HG03565 (cell line): ENCODE data around the gene BHLHE40.
A peak's percentile ranks its signal among the peaks of the same experiment; 100 is the strongest.

Experiments used
- ATAC-seq: cut with Tn5 transposase; IDR thresholded peaks from one replicate; pipeline ENCODE4 v1.9.1; 2021; ENCODE audit warnings: mild to moderate bottlenecking, moderate library complexity; ENCODE audit not compliant: unreplicated experiment

Gene BHLHE40

GRCh38 chr3:4996771-4997291 is 17.6 kb downstream of the BHLHE40 start:
- ATAC-seq, result no peak

DNA sequence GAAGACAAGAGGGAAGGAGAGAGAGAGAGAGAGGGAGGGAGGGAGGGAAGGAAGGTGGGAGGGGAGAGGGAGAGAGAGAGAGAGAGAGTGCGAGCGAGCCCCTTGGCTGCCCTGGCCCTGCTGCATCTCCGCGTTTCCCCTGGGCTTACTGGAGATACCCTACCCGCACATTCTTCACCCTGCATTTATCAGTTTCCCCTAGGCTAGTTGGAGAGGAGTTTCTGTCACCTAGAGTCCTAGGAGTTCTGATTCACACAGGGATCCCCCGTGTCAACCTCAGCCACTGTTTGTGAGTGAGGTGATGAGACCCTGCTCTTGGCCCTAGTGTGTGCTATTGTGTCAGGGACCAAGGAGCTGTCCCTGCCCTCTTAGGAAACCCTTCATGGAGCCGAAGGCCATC is 18.7 kb downstream of the BHLHE40 start:
- no peak for ATAC-seq

DNA sequence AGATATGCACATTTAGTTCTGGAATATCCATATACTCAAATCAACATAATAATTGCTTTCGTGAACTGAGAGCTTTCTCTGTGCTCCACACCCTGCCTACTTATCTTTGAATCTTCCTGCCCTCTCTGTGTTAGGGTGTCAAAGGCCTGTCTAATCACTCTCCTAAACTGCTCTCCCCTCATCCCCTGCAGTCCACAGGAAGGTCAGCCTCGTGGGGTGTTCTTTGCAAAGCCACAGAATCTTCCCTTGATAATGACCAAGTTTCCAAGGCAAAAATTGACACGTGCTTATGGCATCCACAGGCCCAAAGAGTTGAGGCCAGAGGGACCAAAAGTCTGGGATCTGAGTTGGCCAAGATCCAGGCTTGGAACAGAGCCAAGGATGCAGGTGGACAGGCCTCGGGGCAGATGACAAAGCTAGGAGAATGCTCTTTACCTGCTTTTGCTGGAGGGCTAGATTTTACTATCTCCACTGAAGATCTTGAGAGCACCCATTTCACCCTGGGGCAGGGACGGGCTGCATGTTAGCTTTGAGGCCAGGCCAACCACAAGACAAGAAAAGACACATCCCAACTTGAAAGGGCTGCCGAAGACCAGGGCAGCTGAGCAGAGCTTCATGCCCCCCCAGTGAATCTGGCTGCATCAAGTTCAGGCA is 20.4 kb downstream of the BHLHE40 start:
- ATAC-seq, result no peak

DNA sequence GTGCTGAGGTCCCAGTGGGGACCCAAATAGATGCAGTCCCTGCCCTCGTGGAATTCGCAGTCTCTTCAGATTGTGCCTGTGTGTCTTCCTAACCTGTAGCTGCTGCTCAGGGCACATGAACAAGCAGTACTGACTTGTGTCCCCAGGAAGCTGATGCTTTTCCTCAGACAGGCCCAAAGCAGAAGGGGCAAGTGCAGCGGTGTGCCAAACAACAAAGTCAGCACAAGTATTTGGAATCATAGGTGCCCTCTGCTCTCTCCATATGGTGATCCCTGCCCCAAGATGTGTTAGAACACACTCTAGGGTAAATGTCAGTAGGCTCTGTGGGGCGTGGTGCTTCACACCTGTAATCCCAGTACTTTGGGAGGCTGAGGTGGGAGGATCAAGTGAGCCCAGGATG is 21.9 kb downstream of the BHLHE40 start:
- no peak for ATAC-seq

- no peak for ATAC-seq
Measured at GRCh38 chr3:5001805-5002173, 22.6 kb downstream of the BHLHE40 start.

DNA sequence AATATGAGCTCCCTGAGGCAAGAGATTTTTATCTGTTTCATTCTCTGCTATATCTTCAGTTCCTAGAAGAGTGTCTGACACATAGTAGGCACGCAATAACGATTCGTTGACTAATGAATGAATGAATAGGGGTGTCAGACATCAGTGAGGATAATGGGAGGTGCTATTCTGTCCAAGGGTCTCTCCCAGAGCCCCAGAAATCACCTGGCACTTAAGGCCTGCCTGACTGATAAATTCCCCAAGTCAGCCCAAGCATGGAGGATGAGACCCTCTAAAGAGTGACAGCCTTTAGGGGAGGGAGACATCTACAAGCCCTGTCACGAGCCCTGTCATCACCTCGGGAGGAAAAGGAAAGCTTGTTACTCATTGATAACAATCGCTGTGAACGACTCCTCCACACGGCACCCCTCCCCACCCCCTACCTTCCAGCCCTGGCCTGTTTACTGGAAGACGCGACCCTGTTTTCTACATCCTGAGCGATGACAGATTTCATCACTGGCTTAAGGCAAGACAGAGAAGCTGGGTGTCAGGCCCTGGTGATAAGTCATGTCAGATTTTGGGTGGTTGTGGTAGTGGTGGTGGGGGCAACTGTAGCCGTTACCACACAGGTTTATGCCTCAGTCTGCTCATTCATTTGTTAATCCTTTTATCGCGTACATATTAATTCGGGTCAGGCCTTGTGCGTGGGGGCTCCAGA is 23.1 kb downstream of the BHLHE40 start:
- no peak for ATAC-seq

- no peak for ATAC-seq
Measured at GRCh38 chr3:5002871-5003247, 23.6 kb downstream of the BHLHE40 start.

DNA sequence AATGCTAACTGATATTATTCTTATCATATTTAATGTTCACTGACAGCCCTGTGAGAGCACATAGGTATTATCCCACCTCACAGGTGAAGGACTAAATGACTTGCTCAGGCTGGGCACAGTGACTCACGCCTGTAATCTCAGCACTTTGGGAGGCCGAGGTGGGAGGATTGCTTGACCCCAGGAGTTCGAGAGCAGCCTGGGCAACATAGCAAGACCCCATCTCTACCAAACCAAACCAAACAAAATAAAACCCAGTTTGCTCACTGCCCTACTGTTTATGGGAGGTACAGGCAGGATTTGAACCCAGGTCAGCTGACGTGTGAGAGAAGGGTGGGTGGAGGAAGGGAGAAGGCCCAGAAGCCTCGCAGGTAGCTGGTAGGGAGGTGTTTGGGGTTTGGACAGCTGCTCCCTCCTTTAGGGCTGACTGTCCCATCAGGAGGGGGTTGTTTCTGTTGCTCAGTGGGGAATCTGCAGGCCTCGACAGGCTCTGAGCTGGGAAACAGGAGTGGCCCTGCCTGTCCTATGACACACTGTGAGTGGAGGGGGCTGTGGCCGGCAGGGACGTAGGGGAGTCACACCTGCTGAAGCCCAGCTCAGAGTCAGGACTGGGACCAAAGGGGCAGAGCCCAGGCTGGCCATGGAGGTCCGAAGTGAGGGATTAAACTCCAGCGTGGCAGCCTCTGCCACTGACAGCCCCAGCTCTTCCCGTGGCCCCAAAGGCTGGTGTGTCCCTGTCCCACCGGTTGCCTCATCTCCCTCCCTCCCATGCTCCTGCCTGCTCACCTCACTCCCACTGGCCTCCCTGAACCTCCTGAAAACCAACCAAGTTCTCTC is 25.3 kb downstream of the BHLHE40 start:
- no peak for ATAC-seq

DNA sequence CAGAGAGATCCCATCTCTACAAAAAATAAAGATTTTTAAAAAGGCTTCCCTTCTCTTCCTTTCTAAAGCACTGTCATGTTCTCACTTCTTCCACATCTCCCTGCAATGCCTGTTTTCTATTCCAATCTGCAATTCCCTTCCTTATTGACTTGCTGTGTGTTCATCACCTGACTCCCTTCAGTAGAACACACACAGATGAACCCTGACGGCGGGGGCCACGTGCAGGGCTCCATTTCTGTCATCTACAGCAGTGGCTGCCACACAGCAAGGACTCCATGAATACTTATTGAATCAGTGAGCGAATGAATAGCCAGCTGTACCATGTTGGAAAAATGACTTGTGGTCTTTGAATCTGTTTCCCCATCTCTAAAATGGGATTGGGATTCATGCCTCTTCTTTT is 26.1 kb downstream of the BHLHE40 start:
- no peak for ATAC-seq

- peak; percentile 71 for ATAC-seq
Measured at GRCh38 chr3:5006755-5007202, 27.5 kb downstream of the BHLHE40 start.

- ATAC-seq, result no peak
Measured at GRCh38 chr3:5007873-5008272, 28.6 kb downstream of the BHLHE40 start.

DNA sequence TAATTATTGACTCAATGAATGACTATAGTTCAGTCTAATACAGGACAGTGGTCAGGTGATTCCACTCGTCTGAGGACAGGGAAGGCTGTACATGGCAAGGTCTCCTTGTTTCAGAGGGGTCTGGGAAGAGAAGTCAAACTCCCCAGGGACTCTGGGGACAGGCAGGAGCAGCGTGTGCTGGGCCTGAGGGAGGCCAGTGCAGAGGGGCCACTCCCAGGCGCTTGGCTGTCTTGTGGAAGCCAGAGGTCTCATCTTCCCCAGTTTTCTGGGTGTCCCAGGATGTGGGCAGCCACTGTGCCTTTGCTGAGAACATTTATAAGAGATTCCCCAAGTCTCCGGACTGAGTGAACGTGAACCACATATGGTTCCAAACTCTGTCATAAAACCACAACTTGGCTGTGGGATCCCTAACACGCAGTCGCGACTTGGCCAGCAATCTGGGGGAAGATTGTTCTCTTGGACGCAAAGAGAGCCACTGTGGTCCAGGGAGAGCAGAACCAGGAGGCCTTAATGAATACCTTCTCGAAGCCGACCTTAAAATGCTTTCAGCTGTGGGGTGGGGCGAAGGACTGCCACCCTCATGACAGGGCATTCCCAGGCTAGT is 30.4 kb downstream of the BHLHE40 start:
- no peak for ATAC-seq

DNA sequence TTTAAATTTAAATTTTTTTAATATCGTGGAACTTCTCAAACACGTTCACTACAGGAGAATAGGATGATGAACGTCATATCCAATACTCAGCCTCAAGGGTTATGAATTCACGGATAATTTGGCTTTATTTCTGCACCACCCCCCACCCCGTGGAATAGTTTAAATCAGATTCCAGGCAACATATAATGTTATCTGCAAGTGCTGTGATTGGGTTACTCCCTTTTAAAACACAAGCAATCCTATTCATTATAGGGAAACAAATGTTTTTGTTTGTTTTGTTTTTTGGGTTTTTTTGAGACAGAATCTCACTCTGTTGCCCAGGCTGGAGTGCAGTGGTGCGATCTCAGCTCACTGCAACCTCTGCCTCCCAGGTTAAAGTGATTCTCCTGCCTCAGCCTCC is 30.9 kb downstream of the BHLHE40 start:
- no peak for ATAC-seq

- ATAC-seq, result no peak
Measured at GRCh38 chr3:5010706-5011554, 31.7 kb downstream of the BHLHE40 start.

DNA sequence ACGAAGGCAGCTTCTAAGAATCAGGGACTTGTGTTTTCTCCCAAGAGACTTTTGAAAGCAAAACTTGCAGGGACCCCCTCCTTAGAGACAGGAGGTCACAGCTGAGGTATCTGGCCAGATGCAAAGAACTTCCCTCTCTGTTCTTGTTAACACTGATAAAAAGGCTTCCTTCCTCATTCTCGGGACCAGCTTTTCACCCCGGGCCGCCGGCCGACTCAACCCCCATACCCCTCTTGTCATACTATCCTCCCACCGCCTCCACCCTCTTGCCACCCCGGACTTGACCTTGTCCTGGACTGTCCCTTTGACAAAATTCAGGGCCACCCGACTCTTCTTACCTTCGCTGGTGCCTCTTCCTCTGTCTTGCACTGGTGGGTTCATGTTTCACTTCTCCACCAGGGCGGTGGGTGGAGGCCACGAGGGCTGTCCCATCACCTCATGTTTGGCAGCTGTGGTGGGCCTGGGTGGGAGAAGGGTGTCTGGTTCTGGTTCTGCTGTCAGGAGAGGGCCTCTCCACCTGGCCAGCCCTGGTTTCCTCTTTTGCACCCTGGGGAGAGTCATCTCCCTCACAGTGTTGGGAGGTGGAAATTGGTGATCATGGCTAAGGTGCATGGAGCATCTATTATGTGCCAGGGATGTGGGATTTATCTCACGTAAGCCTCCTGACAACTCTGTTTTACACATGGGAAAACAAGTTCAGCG is 32.5 kb downstream of the BHLHE40 start:
- ATAC-seq, result peak; percentile 38

DNA sequence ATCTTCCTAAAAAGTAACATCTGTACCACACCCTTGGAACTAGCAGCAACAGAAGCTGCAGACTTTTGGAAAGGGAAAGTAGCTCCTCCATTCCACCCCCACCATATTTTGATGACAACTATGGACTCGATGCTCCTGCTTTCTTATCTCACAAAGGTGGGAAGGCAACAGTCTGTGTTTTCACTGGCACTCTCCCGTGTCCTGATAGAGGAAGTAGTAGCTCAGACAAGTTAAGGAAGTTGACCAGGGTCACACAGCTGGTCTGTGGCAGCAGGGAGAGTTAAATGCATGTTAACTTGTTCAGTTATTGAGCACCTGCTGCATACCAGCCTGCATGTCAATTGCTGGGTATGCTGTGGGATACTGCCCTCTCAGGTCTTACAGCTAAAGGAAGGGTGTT is 33.1 kb downstream of the BHLHE40 start:
- ATAC-seq, result no peak

DNA sequence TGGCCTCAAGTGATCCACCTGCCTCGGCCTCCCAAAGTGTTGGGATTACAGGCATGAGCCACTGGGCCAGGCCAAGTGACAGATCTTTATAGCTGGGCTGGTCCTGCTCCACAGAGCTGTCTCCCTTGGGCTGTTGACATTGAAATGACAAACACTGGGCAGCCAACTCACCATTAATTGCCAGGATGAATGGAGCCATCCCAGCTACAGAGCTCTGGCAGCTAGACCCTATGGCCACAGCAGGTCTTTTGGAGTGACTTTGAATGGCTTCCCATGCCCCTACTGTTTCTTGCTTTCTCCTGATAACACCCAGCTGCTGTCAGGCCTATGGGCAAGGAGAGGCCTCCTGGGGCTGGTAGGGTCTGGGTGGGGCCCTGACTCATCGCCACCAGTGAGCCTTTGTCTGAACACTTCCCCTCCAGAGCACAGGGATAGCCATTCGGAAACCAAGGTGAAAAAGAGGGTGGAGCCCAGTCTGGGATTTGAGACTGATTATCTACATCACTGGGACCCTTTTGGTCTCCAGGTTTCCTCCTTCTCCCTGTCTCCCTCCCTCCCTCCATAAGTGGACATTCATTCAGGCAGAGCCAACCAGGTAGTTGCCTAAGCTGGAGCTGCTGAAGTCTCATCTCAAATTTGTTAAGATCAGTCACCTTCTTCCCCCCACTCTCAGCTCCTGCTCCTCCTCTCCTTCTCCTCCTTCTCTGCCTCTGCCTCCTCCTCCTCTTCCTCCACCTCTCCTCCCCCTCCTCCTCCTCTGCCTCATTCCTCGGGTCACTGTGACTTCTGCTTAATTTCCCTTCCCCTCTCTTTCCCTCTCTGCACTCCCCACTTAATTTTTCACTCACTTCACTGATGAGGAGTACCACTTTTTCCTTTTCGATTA is 34.0 kb downstream of the BHLHE40 start:
- ATAC-seq, result no peak

GRCh38 chr3:5014391-5014790 is 35.2 kb downstream of the BHLHE40 start:
- ATAC-seq, result no peak

GRCh38 chr3:5015056-5015455 is 35.8 kb downstream of the BHLHE40 start:
- no peak for ATAC-seq
